ENCODE results near the gene SLC5A5. TPM values are rescaled to one million over a fixed set of nuclear protein-coding genes. Genes with fewer than 3 reads are reported as not detected.

The SLC5A5 gene
- total RNA-seq, 1 donor from 2014 or later: not detected

DNA sequence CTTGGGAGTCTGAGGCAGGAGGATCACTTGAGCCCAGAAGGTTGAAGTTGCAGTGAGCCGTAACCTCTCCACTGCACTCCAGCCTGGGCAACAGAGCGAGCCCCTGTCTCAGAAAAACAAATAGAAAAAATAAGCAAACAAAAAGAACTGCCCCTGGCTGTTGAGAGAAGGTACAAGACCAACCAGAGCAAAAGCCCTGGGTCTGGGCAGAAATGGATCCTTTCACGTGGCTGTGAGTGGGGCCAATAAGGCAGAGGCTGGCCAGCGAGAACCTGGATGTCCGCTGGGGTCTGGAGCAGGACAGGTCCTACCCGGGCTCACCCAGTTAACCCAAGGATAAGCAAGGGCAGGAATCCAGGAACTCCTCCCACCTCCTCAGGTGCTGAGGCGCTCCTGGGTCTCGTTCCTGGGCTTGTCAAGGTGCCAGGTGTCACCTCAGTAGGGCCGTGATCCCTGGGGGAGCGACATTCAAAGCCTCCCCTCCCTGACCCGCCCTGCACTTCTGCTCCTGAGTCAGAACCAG lies 4.7 kb upstream of the SLC5A5 start:
- Mint-ChIP-seq H3K27me3 (ENCODE audit: unreplicated experiment) (peaks cover 16% of the 10 kb centered on the region), H3K4me1 (ENCODE audit: unreplicated experiment) (peaks cover 3% of the 10 kb centered on the region), H3K4me3 (ENCODE audit: unreplicated experiment) (no peak overlapping the region), H3K36me3 (ENCODE audit: unreplicated experiment) (peaks cover 14% of the 10 kb centered on the region), H3K27ac (ENCODE audit: unreplicated experiment) (no peak overlapping the region), H3K9me3 (ENCODE audit: unreplicated experiment) (no peaks in the 10 kb centered on the region)
- DNase-seq (ENCODE audit: extremely low spot score, unreplicated experiment): no peak
- TF ChIP-seq, protein P1, sequence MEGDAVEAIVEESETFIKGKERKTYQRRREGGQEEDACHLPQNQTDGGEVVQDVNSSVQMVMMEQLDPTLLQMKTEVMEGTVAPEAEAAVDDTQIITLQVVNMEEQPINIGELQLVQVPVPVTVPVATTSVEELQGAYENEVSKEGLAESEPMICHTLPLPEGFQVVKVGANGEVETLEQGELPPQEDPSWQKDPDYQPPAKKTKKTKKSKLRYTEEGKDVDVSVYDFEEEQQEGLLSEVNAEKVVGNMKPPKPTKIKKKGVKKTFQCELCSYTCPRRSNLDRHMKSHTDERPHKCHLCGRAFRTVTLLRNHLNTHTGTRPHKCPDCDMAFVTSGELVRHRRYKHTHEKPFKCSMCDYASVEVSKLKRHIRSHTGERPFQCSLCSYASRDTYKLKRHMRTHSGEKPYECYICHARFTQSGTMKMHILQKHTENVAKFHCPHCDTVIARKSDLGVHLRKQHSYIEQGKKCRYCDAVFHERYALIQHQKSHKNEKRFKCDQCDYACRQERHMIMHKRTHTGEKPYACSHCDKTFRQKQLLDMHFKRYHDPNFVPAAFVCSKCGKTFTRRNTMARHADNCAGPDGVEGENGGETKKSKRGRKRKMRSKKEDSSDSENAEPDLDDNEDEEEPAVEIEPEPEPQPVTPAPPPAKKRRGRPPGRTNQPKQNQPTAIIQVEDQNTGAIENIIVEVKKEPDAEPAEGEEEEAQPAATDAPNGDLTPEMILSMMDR (IDR thresholded peaks at IDR 0.05): no peak

DNA sequence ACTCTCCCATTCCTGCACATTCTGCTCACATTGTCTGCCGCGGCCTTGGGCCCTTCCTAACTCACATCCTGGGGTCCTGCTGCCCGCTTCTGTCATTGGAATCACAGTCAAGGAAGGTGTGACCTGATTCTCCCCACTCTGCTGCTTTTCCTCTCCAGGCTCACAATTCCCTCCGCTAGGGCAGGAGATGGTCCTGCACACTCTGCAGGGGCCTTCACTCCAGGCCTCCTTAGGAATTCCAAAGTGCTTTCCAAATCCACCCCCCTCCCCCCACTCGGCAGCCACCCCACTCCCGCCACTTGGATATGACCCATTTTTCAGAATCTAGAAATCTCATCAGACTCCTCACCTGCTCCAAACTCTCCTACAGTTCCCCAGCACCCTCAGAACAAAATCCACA lies 3.1 kb upstream of the SLC5A5 start:
- H3K36me3 Mint-ChIP-seq (ENCODE audit: unreplicated experiment): peaks cover 5% of the 10 kb centered on the region
- H3K27me3 Mint-ChIP-seq (ENCODE audit: unreplicated experiment): peaks cover 16% of the 10 kb centered on the region

DNA sequence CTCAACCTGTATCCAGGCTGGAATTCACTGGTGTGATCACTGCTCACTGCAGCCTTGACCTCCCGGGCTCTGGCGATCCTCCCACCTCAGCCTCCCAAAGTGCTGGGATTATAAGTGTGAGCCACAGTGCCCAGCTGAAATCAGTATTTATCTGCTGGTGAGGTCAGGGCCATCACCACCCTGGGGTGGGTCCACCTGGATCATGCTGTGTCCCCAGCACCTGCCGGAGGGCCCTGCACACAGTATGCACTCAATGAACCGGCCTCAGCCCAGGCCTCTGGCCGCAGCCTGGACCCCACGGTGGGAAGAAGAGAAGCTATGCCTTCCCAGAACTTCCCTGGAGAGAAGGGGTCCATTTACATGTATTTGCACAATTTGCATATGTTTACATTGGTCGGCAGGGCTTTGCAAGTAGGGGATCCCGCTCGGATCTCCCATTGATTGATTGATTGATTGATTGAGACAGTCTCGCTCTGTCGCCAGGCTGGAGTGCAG lies 2.6 kb upstream of the SLC5A5 start:
- no peak for DNase-seq (ENCODE audit: extremely low spot score, unreplicated experiment)
- H3K27ac Mint-ChIP-seq (ENCODE audit: unreplicated experiment): no peak overlapping the region
- H3K36me3 Mint-ChIP-seq (ENCODE audit: unreplicated experiment): peaks cover 4% of the 10 kb centered on the region
- no peak overlapping the region for H3K4me3 Mint-ChIP-seq (ENCODE audit: unreplicated experiment)
- TF ChIP-seq, protein P1 (IDR thresholded peaks at IDR 0.05): no peak
- H3K27me3 Mint-ChIP-seq (ENCODE audit: unreplicated experiment): peaks cover 16% of the 10 kb centered on the region
- H3K9me3 Mint-ChIP-seq (ENCODE audit: unreplicated experiment): no peaks in the 10 kb centered on the region
- no peaks in the 10 kb centered on the region for H3K4me1 Mint-ChIP-seq (ENCODE audit: unreplicated experiment)

More for the DNA sequence above, 3.1 kb upstream of the SLC5A5 start:
- H3K4me1 Mint-ChIP-seq (ENCODE audit: unreplicated experiment): no peaks in the 10 kb centered on the region
- TF ChIP-seq, protein P1 (IDR thresholded peaks at IDR 0.05): no peak
- no peak for DNase-seq (ENCODE audit: extremely low spot score, unreplicated experiment)
- H3K9me3 Mint-ChIP-seq (ENCODE audit: unreplicated experiment): no peaks in the 10 kb centered on the region
- H3K4me3 Mint-ChIP-seq (ENCODE audit: unreplicated experiment): no peak overlapping the region
- no peak overlapping the region for H3K27ac Mint-ChIP-seq (ENCODE audit: unreplicated experiment)

DNA sequence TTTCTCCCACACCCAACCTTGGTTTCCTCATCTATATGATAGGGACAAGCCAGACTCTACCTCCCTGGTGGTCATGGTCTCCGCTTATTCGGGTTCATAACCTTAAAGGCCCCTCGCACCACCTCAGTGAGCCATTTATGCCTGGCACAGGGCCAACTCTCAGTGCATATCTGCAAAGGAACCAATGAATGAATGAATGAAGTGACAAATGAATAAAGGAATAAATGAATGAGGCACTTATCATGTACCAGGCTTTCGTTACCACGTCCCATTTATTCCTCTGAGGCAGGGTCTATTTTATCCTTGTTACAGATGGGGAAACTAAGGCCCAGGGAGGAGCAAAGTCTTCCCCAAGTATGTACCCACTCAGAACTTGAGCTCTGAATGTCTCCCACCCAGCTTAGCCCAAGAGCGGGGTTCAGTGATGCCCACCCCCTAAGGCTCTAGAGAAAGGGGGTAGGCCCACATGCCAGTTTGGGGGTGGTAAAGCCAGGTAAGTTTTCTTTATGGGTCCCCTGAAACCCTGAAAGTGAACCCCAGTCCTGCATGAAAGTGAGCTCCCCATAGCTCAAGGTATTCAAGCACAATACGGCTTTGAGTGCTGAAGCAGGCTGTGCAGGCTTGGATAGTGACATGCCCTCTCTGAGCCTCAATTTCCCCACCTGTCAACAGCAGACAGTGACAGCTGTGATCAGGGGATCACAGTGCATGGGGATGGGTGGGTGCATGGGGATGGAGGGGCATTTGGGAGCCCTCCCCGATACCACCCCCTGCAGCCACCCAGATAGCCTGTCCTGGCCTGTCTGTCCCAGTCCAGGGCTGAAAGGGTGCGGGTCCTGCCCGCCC lies 490 bp upstream of the SLC5A5 start:
- H3K4me3 Mint-ChIP-seq (ENCODE audit: unreplicated experiment): no peak overlapping the region
- H3K27me3 Mint-ChIP-seq (ENCODE audit: unreplicated experiment): peaks cover 21% of the 10 kb centered on the region
- TF ChIP-seq, protein P1 (IDR thresholded peaks at IDR 0.05): no peak
- H3K9me3 Mint-ChIP-seq (ENCODE audit: unreplicated experiment): no peaks in the 10 kb centered on the region
- no peaks in the 10 kb centered on the region for H3K36me3 Mint-ChIP-seq (ENCODE audit: unreplicated experiment)
- no peak for DNase-seq (ENCODE audit: extremely low spot score, unreplicated experiment)
- H3K27ac Mint-ChIP-seq (ENCODE audit: unreplicated experiment): no peak overlapping the region
- no peaks in the 10 kb centered on the region for H3K4me1 Mint-ChIP-seq (ENCODE audit: unreplicated experiment)

Data from osteocyte (in vitro differentiated cells).